ENCODE data around the gene LY6G6D.

LY6G6D gene

DNA sequence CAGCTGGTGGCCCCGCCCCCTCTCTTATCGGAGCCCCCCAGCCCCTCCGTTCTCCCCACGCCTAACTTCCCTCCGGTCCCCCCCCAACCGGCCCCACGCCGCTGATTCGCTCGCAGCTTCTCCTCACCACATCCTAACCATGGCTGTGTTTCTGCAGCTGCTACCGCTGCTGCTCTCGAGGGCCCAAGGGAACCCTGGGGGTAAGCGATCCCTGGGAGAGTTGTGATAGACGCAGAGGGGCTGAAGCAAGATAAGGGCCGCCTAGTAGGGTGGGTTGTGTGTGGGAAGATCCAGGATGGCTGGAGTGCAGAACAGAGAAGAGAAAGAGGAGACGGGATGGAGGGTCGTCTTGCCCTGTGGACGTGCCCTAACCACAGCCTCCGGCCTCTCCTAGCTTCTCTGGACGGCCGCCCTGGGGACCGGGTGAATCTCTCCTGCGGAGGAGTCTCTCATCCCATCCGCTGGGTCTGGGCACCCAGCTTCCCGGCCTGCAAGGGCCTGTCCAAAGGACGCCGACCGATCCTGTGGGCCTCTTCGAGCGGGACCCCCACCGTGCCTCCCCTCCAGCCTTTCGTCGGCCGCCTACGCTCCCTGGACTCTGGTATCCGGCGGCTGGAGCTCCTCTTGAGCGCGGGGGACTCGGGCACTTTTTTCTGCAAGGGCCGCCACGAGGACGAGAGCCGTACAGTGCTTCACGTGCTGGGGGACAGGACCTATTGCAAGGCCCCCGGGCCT, 8.3 kb downstream of the LY6G6D start, which contains the start of gene MPIG6B:
TSS of gene MPIG6B (plus strand) at position 129 of the 735 bp plus-strand sequence. CDS start at position 140, 11 bp downstream.
- no peaks in the 10 kb centered on the region for H3K36me3 ChIP-seq (ENCODE audit: low read depth)
- no peak within 1 kb of the TSS for H3K27ac ChIP-seq (ENCODE audit: poor library complexity, severe bottlenecking)
- DNase-seq (ENCODE audit: low spot score): no peak
- H3K27me3 ChIP-seq (ENCODE audit: insufficient read depth, poor library complexity, severe bottlenecking): no peaks in the 10 kb centered on the region
- no peak for ATAC-seq (ENCODE audit: low read depth)
- TF ChIP-seq, protein P1, sequence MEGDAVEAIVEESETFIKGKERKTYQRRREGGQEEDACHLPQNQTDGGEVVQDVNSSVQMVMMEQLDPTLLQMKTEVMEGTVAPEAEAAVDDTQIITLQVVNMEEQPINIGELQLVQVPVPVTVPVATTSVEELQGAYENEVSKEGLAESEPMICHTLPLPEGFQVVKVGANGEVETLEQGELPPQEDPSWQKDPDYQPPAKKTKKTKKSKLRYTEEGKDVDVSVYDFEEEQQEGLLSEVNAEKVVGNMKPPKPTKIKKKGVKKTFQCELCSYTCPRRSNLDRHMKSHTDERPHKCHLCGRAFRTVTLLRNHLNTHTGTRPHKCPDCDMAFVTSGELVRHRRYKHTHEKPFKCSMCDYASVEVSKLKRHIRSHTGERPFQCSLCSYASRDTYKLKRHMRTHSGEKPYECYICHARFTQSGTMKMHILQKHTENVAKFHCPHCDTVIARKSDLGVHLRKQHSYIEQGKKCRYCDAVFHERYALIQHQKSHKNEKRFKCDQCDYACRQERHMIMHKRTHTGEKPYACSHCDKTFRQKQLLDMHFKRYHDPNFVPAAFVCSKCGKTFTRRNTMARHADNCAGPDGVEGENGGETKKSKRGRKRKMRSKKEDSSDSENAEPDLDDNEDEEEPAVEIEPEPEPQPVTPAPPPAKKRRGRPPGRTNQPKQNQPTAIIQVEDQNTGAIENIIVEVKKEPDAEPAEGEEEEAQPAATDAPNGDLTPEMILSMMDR (IDR thresholded peaks at IDR 0.05; ENCODE audit: poor library complexity, severe bottlenecking): no peak
- peaks cover 5% of the 10 kb centered on the region for H3K4me1 ChIP-seq (ENCODE audit: insufficient read depth, poor library complexity, severe bottlenecking)
- H3K4me3 ChIP-seq (ENCODE audit: severe bottlenecking): no peak within 1 kb of the TSS
- no peaks in the 10 kb centered on the region for H3K9me3 ChIP-seq (ENCODE audit: severe bottlenecking)

DNA sequence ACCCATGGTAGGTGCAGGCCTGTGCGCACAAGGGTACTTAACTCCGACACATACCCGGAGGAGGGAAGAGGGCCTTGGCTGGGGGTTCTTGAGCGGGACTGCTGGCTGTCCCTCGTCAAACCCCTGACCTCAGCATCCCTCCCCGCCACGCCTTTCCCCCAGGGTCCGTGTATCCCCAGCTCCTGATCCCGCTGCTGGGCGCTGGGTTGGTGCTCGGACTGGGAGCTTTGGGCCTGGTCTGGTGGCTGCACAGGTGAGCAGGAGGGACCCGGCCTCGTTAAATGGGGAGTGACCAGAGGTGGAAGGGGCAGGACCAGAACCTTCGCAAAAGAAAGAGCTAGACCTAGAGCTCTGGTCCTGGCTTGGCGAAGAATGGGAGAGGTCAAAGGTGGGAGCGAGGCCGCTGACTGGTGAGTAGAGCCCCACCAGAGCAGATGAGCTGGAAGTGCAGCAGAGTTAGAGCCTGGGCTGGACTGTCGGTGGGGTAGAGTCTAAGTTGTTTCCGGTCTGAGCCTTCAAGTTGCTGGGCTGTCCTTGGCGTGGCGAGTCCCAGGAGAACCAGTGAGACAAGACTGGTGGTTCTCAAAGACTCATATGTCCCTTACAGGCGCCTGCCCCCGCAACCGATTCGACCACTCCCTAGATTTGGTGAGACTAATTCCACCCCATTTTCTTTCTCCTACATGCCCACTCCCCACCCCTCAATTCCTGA, 9.0 kb downstream of the LY6G6D start:
- Histone ChIP-seq H3K4me3 (ENCODE audit: severe bottlenecking) (no peak overlapping the region), H3K4me1 (ENCODE audit: insufficient read depth, poor library complexity, severe bottlenecking) (no peaks in the 10 kb centered on the region), H3K9me3 (ENCODE audit: severe bottlenecking) (no peaks in the 10 kb centered on the region), H3K27ac (ENCODE audit: poor library complexity, severe bottlenecking) (no peak overlapping the region), H3K36me3 (ENCODE audit: low read depth) (no peaks in the 10 kb centered on the region), H3K27me3 (ENCODE audit: insufficient read depth, poor library complexity, severe bottlenecking) (no peaks in the 10 kb centered on the region)
- TF ChIP-seq, protein P1 (IDR thresholded peaks at IDR 0.05; ENCODE audit: poor library complexity, severe bottlenecking): no peak
- ATAC-seq (ENCODE audit: low read depth): no peak
- DNase-seq (ENCODE audit: low spot score): no peak

DNA sequence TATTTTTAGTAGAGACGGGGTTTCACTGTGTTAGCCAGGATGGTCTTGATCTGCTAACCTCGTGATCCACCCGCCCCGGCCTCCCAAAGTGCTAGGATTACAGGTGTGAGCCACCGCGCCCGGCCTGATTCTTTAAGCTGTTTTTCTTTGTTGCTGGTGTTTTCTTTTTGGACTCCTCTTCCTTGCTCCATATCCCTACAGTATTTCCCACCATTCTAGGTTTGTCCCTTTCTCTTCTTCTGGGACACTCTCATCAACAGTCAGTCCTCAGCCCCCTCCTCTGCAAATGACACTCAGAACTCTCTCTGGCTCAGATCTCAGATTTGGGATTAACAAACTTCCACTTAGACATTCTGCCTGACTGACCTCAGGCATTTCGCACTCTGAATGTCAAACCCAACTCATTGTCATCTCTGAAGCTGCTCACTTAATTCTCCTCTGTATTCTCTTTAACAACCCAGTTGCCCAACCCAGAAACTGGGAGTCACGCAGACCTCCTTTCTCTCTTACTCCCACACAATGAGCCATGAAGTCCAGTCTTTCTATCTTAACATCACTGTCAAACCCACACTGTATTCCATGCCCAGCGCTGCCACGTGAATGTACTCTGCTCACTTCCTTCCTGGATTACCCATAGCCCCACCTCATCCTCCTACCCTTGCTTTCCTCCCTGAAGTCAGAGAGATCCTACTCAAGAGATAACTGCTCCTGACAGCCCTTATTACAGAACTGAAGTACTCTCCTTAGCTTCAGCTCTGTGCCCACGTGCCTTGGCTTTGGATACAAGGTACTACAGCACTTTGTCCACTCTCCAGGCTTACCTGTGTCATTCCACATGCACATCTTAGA, 10.6 kb downstream of the LY6G6D start:
- DNase-seq (ENCODE audit: low spot score) (no peak), ATAC-seq (ENCODE audit: low read depth) (no peak)
- Histone ChIP-seq H3K27ac (ENCODE audit: poor library complexity, severe bottlenecking) (no peak overlapping the region), H3K4me1 (ENCODE audit: insufficient read depth, poor library complexity, severe bottlenecking) (peaks cover 3% of the 10 kb centered on the region), H3K36me3 (ENCODE audit: low read depth) (peaks cover 6% of the 10 kb centered on the region), H3K4me3 (ENCODE audit: severe bottlenecking) (no peak overlapping the region), H3K27me3 (ENCODE audit: insufficient read depth, poor library complexity, severe bottlenecking) (no peaks in the 10 kb centered on the region), H3K9me3 (ENCODE audit: severe bottlenecking) (no peaks in the 10 kb centered on the region)
- TF ChIP-seq, protein P1 (IDR thresholded peaks at IDR 0.05; ENCODE audit: poor library complexity, severe bottlenecking): no peak

DNA sequence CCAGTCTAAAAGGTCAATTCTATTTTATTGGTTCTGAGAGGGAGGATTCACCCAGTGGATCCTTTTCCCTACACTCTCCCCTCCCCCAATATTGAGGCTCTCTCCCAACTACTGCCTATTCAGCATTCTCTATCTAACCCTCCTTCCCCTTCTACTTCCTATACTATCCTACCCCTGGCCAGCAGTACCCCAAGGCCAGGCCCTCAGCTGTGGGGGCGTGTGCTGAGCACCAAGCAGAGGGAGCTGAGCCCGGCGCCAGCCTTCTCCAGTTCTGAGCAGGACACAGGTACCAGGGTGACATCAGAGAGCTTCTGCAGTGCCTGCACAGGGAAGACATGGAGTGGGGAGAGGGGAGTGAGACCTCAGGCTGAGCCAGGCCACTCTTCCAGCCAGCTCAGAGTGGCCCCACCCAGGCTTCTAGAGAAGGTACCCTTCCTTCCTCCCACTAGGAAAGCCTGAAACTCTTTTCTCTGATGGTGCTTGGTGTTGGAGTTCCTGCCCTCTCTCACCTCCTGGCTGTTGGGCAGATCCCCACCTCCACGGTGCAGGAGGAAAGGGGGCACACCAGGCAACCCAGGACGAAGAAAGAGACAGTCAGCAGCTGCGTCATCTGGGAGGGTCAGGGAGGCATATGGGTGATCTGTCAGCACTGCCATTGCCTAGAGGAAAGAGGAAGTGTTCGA, 12.0 kb downstream of the LY6G6D start:
- TF ChIP-seq, protein P1 (IDR thresholded peaks at IDR 0.05; ENCODE audit: poor library complexity, severe bottlenecking): no peak
- Histone ChIP-seq H3K4me1 (ENCODE audit: insufficient read depth, poor library complexity, severe bottlenecking) (peaks cover 3% of the 10 kb centered on the region), H3K27me3 (ENCODE audit: insufficient read depth, poor library complexity, severe bottlenecking) (no peaks in the 10 kb centered on the region), H3K9me3 (ENCODE audit: severe bottlenecking) (no peaks in the 10 kb centered on the region), H3K4me3 (ENCODE audit: severe bottlenecking) (no peak overlapping the region), H3K36me3 (ENCODE audit: low read depth) (peaks cover 20% of the 10 kb centered on the region), H3K27ac (ENCODE audit: poor library complexity, severe bottlenecking) (no peak overlapping the region)
- DNase-seq (ENCODE audit: low spot score): no peak
- no peak for ATAC-seq (ENCODE audit: low read depth)
